A549 (cell line): ENCODE data around the gene TBC1D22A. TPM values are rescaled to one million over a fixed set of nuclear protein-coding genes. Genes with fewer than 3 reads are reported as not detected.

Experiments
- ATAC-seq, 2 experiments: fragments of 200-7000 bp in 1 of 2; fragments of >200 bp in 1 of 2; cut with Nextera tagmentation in 1 of 2; cut with Tn5 transposase in 1 of 2; 3 replicates each; pipeline versions ENCODE4 v1.8.0 to v1.9.1; 2018 to 2020; ENCODE audit warnings: mild to moderate bottlenecking in 1 of 2, moderate library complexity in 1 of 2
- CTCF ChIA-PET: fragments of 300-600 bp; sonication (Branson Sonifier 250); formaldehyde crosslinking; extraction: SDS; loops from one replicate; lab custom pipeline; 2021; ENCODE audit warnings: antibody characterized with exemption, inconsistent platforms; lab: Yijun Ruan, JAX
- POLR2A ChIA-PET: fragments of 350-600 bp; formaldehyde crosslinking; extraction: SDS; loops from one replicate; lab custom pipeline; 2021; ENCODE audit warnings: antibody characterized with exemption, inconsistent platforms; lab: Yijun Ruan, JAX
- DNase-seq, 2 experiments: peaks; one replicate each; pipeline versions ENCODE4 v3.0.0 to v3.0.0-alpha.2; 2011 to 2016; ENCODE audit warnings: low read depth in 1 of 2, low spot score in 1 of 2
- FAIRE-seq: peaks from 2 replicates; lab custom pipeline; 2011; peaks lifted over from hg19 to GRCh38; lab: Jason Lieb, UNC
- H3K27ac ChIP-seq, 2 experiments: fragments of >200 bp; sonication (Bioruptor Twin); formaldehyde crosslinking; 3 replicates each; pipeline ENCODE4 v1.5.1; 2016 to 2017
- H3K4me1 ChIP-seq: fragments of >200 bp; sonication (Bioruptor Twin); formaldehyde crosslinking; 3 replicates; pipeline ENCODE4 v1.6.1; 2016
- H3K4me2 ChIP-seq: fragments of >200 bp; sonication (Bioruptor Twin); formaldehyde crosslinking; 3 replicates; pipeline ENCODE4 v1.6.1; 2016
- H3K4me3 ChIP-seq: fragments of >200 bp; sonication (Bioruptor Twin); formaldehyde crosslinking; 3 replicates; pipeline ENCODE4 v1.5.1; 2016
- H3K9me3 ChIP-seq: fragments of >200 bp; sonication (Bioruptor Twin); formaldehyde crosslinking; 3 replicates; pipeline ENCODE4 v1.6.1; 2016
- CBX2 ChIP-seq: fragments of 200-600 bp; sonication (generic); IDR thresholded peaks from 2 replicates; pipeline ENCODE4 v1.6.1; 2016; ENCODE audit warnings: low read depth, mild to moderate bottlenecking, borderline replicate concordance
- CEBPB ChIP-seq, 2 experiments: fragments of >200 bp in 1 of 2; sonication (Bioruptor Twin) in 1 of 2; formaldehyde crosslinking in 1 of 2; IDR thresholded peaks; 2 replicates each; pipeline ENCODE4 v1.6.1; 2012 to 2016
- EHF ChIP-seq: fragments of 250-450 bp; sonication (Bioruptor Pico); IDR thresholded peaks from 2 replicates; pipeline ENCODE4 v1.5.0; 2020; ENCODE audit warnings: mild to moderate bottlenecking
- EHMT2 ChIP-seq: fragments of 200-600 bp; sonication (generic); IDR thresholded peaks from 2 replicates; pipeline ENCODE4 v1.6.1; 2016; ENCODE audit warnings: antibody characterized with exemption, low read depth, mild to moderate bottlenecking, moderate library complexity
- EP300 ChIP-seq, 2 experiments: fragments of >200 bp; sonication (Bioruptor Twin); formaldehyde crosslinking; IDR thresholded peaks; 2 replicates in 1 of 2; 3 replicates in 1 of 2; pipeline ENCODE4 v1.6.1; 2016 to 2017
- ESRRA ChIP-seq: fragments of 150-350 bp; IDR thresholded peaks from 2 replicates; pipeline ENCODE4 v1.6.1; 2014; ENCODE audit warnings: mild to moderate bottlenecking, low read length, borderline replicate concordance
- FOSL2 ChIP-seq, 2 experiments: fragments of 450-650 bp in 1 of 2; fragments of >200 bp in 1 of 2; sonication (Bioruptor Twin) in 1 of 2; formaldehyde crosslinking; IDR thresholded peaks; 2 replicates each; pipeline versions ENCODE4 v1.5.0 to v1.6.1; 2016 to 2020; ENCODE audit warnings: mild to moderate bottlenecking in 1 of 2, moderate library complexity in 1 of 2
- GATA3 ChIP-seq: IDR thresholded peaks from 2 replicates; pipeline ENCODE4 v1.6.1; 2012; ENCODE audit warnings: borderline replicate concordance
- HDAC2 ChIP-seq: fragments of 200-600 bp; sonication (generic); IDR thresholded peaks from 2 replicates; pipeline ENCODE4 v1.6.1; 2016
- HOXB13 ChIP-seq: fragments of 250-450 bp; sonication (Bioruptor Pico); IDR thresholded peaks from 2 replicates; pipeline ENCODE4 v1.5.0; 2020; ENCODE audit warnings: low read depth, mild to moderate bottlenecking, moderate library complexity
- HOXB5 ChIP-seq: fragments of 250-450 bp; sonication (Bioruptor Pico); IDR thresholded peaks from 2 replicates; pipeline ENCODE4 v1.5.0; 2020; ENCODE audit warnings: mild to moderate bottlenecking, moderate library complexity
- JUN ChIP-seq, 2 experiments: fragments of >200 bp; sonication (Bioruptor Twin); formaldehyde crosslinking; IDR thresholded peaks; 2 replicates in 1 of 2; 3 replicates in 1 of 2; pipeline ENCODE4 v1.6.1; 2016 to 2017
- JUNB ChIP-seq: fragments of >200 bp; sonication (Bioruptor Twin); formaldehyde crosslinking; IDR thresholded peaks from 2 replicates; pipeline ENCODE4 v1.6.1; 2016
- KDM5A ChIP-seq: fragments of 200-600 bp; sonication (generic); IDR thresholded peaks from 2 replicates; pipeline ENCODE4 v1.6.1; 2016; ENCODE audit warnings: antibody characterized with exemption, mild to moderate bottlenecking
- MAX ChIP-seq: IDR thresholded peaks from 2 replicates; pipeline ENCODE4 v1.6.1; 2012
- MAZ ChIP-seq: fragments of 150-350 bp; IDR thresholded peaks from 2 replicates; pipeline ENCODE4 v1.6.1; 2014; ENCODE audit warnings: antibody characterized with exemption, low read depth, low read length, borderline replicate concordance
- MYC ChIP-seq: IDR thresholded peaks from 2 replicates; pipeline ENCODE4 v1.6.1; 2012; ENCODE audit warnings: mild to moderate bottlenecking, inconsistent platforms, low read length, improper control_type of control experiment, borderline replicate concordance
- NFE2L2 ChIP-seq: fragments of 150-350 bp; conservative IDR thresholded peaks from 2 replicates; pipeline ENCODE4 v1.6.1; 2014; ENCODE audit warnings: low read length
- NR3C1 ChIP-seq: fragments of >200 bp; sonication (Bioruptor Twin); formaldehyde crosslinking; IDR thresholded peaks from 3 replicates; pipeline ENCODE4 v1.6.1; 2017
- POLR2A ChIP-seq: IDR thresholded peaks from 2 replicates; pipeline ENCODE4 v1.6.1; 2012; ENCODE audit warnings: mild to moderate bottlenecking, low read length
- RAD21 ChIP-seq, 2 experiments: fragments of >200 bp in 1 of 2; sonication (Bioruptor Twin) in 1 of 2; formaldehyde crosslinking in 1 of 2; IDR thresholded peaks in 1 of 2; conservative IDR thresholded peaks in 1 of 2; 2 replicates in 1 of 2; 3 replicates in 1 of 2; pipeline ENCODE4 v1.6.1; 2012 to 2018; ENCODE audit warnings: inconsistent platforms in 1 of 2
- RARB ChIP-seq: fragments of 250-450 bp; sonication (Bioruptor Pico); IDR thresholded peaks from 2 replicates; pipeline ENCODE4 v1.8.0; 2021; ENCODE audit warnings: mild to moderate bottlenecking, moderate library complexity
- RCOR1 ChIP-seq: fragments of 150-350 bp; IDR thresholded peaks from 2 replicates; pipeline ENCODE4 v1.6.1; 2014; ENCODE audit warnings: antibody characterized with exemption, low read length, low read depth
- REST ChIP-seq: fragments of 200-600 bp; sonication (generic); IDR thresholded peaks from 2 replicates; pipeline ENCODE4 v1.6.1; 2016; ENCODE audit warnings: antibody characterized with exemption, mild to moderate bottlenecking, moderate library complexity
- TP53 ChIP-seq: fragments of 250-450 bp; sonication (Bioruptor Pico); IDR thresholded peaks from 2 replicates; pipeline ENCODE4 v1.5.0; 2021; ENCODE audit warnings: mild to moderate bottlenecking, moderate library complexity
- ZNF302 ChIP-seq: fragments of 250-450 bp; sonication (Bioruptor Pico); IDR thresholded peaks from 2 replicates; pipeline ENCODE4 v1.9.0; 2021; ENCODE audit warnings: inconsistent platforms, mild to moderate bottlenecking, moderate library complexity
- ZSCAN20 ChIP-seq: fragments of 250-450 bp; sonication (Bioruptor Pico); IDR thresholded peaks from 2 replicates; pipeline ENCODE4 v1.8.0; 2022; ENCODE audit warnings: mild to moderate bottlenecking, moderate library complexity
- WGBS: methylation state at CpG from one replicate; pipeline ENCODE4 v1.1.6; 2017; ENCODE audit errors: missing lambda C conversion rate; 5-methylcytosine and 5-hydroxymethylcytosine counted together
- polyA plus RNA-seq, 4 experiments: library from polyadenylated mRNA; depleted of rRNA in 3 of 4; stranded (reverse); fragments of >200 nt; fragmentation: RNase III in 1 of 4; extraction: RNeasy Plus Mini Kit Qiagen cat#74134 plus additional on column Dnase treatment in 1 of 4; gene quantifications; 2 replicates in 3 of 4; 3 replicates in 1 of 4; pipeline ENCODE4 v1.2.3, GENCODE V29; 2011 to 2017
- TF ChIP-seq, protein P1 (sequence below): fragments of 150-350 bp; IDR thresholded peaks from 2 replicates; pipeline ENCODE4 v1.6.1; 2014; ENCODE audit warnings: low read depth, mild to moderate bottlenecking, low read length
- TF ChIP-seq, protein P2 (sequence below): IDR thresholded peaks from 2 replicates; pipeline ENCODE4 v1.6.1; 2012

TBC1D22A gene
- polyA plus RNA-seq, 2 of the 4 experiments (the other 2 are of a cell fraction): 8.9 to 10.8 TPM

DNA sequence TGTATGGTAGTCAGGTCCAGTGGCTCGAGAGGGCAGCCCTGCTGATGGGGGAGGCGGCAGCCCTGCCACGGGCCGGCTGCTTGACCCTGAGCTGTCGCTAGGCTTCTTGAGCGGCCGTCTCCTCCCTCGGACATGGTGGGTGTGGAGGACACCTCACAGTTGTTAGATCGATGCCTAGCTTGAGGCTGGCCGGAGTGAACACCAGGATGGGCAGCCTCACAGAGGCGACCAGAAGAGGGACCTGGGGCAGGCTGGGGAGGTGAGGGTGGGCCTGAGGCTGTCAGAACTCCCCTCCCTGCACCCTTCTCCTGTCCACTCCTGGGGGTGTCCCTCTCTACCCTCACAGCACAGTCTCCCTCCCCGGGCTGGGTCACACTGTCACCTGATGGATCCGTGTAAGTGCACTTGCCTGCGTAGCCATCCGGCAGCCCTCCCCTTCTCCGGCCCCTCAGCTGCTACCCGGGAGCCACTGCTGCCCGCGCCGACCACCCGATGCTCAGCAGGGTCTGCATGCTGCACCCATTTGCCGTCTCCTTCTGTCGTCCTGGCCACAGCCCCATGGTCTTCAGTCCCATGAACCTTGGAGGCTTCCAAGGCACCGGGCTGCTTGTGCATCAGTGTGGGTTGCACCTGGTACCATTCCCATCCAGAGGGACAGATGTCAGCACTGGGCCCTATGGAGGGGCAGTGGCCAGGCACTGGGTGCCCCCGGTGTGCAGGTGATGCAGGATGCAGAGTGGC, 394.1 kb downstream of the TBC1D22A start:
- 87% methylated on average over 17 of the region's 25 CpGs for WGBS
- Histone ChIP-seq H3K9me3 (no peaks in the 10 kb centered on the region), H3K4me3 (no peak overlapping the region), H3K27ac (no peak overlapping the region), H3K4me2 (no peak overlapping the region), H3K4me1 (no peaks in the 10 kb centered on the region)
- ChIA-PET CTCF (no interaction called here), POLR2A (no interaction called here)
- ATAC-seq (no peak), FAIRE-seq (no peak), DNase-seq (no peak)
- no peak for TF ChIP-seq RCOR1
- TF ChIP-seq RAD21 (conservative IDR thresholded peaks at IDR 0.05 in 1 of 2, IDR thresholded peaks at IDR 0.05 in 1 of 2): no peak
- TF ChIP-seq EP300 (IDR thresholded peaks at IDR 0.05): no peak
- TF ChIP-seq HOXB5 (CRISPR knock-in tag): no peak
- no peak for TF ChIP-seq HOXB13 (CRISPR knock-in tag)
- no peak for TF ChIP-seq EHF (CRISPR knock-in tag)
- TF ChIP-seq KDM5A: no peak
- TF ChIP-seq CEBPB (IDR thresholded peaks at IDR 0.05): no peak
- no peak for TF ChIP-seq POLR2A
- TF ChIP-seq, protein P1, sequence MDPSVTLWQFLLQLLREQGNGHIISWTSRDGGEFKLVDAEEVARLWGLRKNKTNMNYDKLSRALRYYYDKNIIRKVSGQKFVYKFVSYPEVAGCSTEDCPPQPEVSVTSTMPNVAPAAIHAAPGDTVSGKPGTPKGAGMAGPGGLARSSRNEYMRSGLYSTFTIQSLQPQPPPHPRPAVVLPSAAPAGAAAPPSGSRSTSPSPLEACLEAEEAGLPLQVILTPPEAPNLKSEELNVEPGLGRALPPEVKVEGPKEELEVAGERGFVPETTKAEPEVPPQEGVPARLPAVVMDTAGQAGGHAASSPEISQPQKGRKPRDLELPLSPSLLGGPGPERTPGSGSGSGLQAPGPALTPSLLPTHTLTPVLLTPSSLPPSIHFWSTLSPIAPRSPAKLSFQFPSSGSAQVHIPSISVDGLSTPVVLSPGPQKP: no peak
- no peak for TF ChIP-seq MAX
- no peak for TF ChIP-seq MYC
- TF ChIP-seq JUNB: no peak
- TF ChIP-seq FOSL2 (IDR thresholded peaks at IDR 0.05): no peak
- no peak for TF ChIP-seq FOSL2 (CRISPR knock-in tag; IDR thresholded peaks at IDR 0.05)
- TF ChIP-seq EHMT2: no peak
- TF ChIP-seq REST: no peak

- ChIA-PET POLR2A (no interaction called here), CTCF (no interaction called here)
- TF ChIP-seq MAX (no peak), NR3C1 (no peak), ZNF302 (no peak), CBX2 (no peak), JUN (IDR thresholded peaks at IDR 0.05) (no peak), GATA3 (no peak), ZSCAN20 (CRISPR knock-in tag) (no peak), RARB (CRISPR knock-in tag) (no peak), REST (no peak), KDM5A (no peak), ESRRA (no peak), HDAC2 (no peak), NFE2L2 (no peak), TP53 (CRISPR knock-in tag) (no peak), MAZ (no peak)
- TF ChIP-seq, protein P2, sequence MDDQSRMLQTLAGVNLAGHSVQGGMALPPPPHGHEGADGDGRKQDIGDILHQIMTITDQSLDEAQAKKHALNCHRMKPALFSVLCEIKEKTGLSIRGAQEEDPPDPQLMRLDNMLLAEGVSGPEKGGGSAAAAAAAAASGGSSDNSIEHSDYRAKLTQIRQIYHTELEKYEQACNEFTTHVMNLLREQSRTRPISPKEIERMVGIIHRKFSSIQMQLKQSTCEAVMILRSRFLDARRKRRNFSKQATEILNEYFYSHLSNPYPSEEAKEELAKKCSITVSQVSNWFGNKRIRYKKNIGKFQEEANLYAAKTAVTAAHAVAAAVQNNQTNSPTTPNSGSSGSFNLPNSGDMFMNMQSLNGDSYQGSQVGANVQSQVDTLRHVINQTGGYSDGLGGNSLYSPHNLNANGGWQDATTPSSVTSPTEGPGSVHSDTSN: no peak
- Histone ChIP-seq H3K4me1 (no peaks in the 10 kb centered on the region), H3K27ac (no peak overlapping the region), H3K9me3 (no peaks in the 10 kb centered on the region), H3K4me3 (no peak overlapping the region), H3K4me2 (no peak overlapping the region)
- 84% methylated on average over 8 of the region's 15 CpGs for WGBS
- FAIRE-seq: no peak
- no peak for DNase-seq
- no peak for ATAC-seq
Measured at GRCh38 chr22:47157093-47157420, 394.6 kb downstream of the TBC1D22A start.
